GM23338 (cell line): ENCODE measurements around the gene CALR3. TPM values are rescaled to one million over a fixed set of nuclear protein-coding genes. Genes with fewer than 3 reads are reported as not detected.

Experiments used
- ATAC-seq: fragments of 200-7000 bp; cut with Tn5 transposase; 3 replicates; pipeline ENCODE4 v1.9.1; 2020
- DNase-seq: peaks from one replicate; pipeline ENCODE4 v3.0.0-alpha.2; 2015; ENCODE audit warnings: low spot score
- H2AFZ ChIP-seq: fragments of 200-600 bp; sonication (generic); 2 replicates; pipeline ENCODE4 v1.8.0; 2016; ENCODE audit warnings: antibody characterized with exemption, mild to moderate bottlenecking, moderate library complexity
- H3F3A ChIP-seq: fragments of 200-600 bp; sonication (generic); replicated peaks from 2 replicates; pipeline ENCODE4 v1.8.0; 2017; ENCODE audit warnings: antibody characterized with exemption, mixed run types, low read depth
- H3K27ac ChIP-seq: fragments of 200-600 bp; sonication (generic); 2 replicates; pipeline ENCODE4 v1.6.1; 2016; ENCODE audit warnings: low read depth
- H3K27me3 ChIP-seq: fragments of 200-600 bp; sonication (generic); 2 replicates; pipeline ENCODE4 v1.8.0; 2016; ENCODE audit warnings: mild to moderate bottlenecking, mixed run types, moderate library complexity; ENCODE audit not compliant: insufficient read depth
- H3K36me3 ChIP-seq: fragments of 200-600 bp; sonication (generic); 2 replicates; pipeline ENCODE4 v1.8.0; 2016; ENCODE audit warnings: mild to moderate bottlenecking; ENCODE audit not compliant: insufficient read depth
- H3K4me1 ChIP-seq: fragments of 200-600 bp; sonication (generic); 2 replicates; pipeline ENCODE4 v1.8.0; 2016; ENCODE audit warnings: mild to moderate bottlenecking, moderate library complexity; ENCODE audit not compliant: insufficient read depth
- H3K4me2 ChIP-seq: fragments of 200-600 bp; sonication (generic); 2 replicates; pipeline ENCODE4 v1.7.1; 2017; ENCODE audit warnings: mixed run types
- H3K4me3 ChIP-seq: fragments of 200-600 bp; sonication (generic); 2 replicates; pipeline ENCODE4 v1.6.1; 2016; ENCODE audit warnings: mixed run types
- H3K79me2 ChIP-seq: fragments of 200-600 bp; sonication (generic); replicated peaks from 2 replicates; pipeline ENCODE4 v1.8.0; 2017; ENCODE audit warnings: mild to moderate bottlenecking; ENCODE audit not compliant: insufficient read depth
- H3K9me2 ChIP-seq: fragments of 200-600 bp; sonication (generic); 2 replicates; pipeline ENCODE4 v1.8.0; 2017; ENCODE audit not compliant: insufficient read depth
- H4K20me1 ChIP-seq: fragments of 200-600 bp; sonication (generic); replicated peaks from 2 replicates; pipeline ENCODE4 v1.8.0; 2017; ENCODE audit warnings: mild to moderate bottlenecking; ENCODE audit not compliant: insufficient read depth
- H3K27ac Mint-ChIP-seq: 2 replicates; pipeline ENCODE4 v1.8.0; 2020; ENCODE audit warnings: inconsistent platforms, mild to moderate bottlenecking, moderate library complexity, mixed read lengths
- H3K27me3 Mint-ChIP-seq: 3 replicates; pipeline ENCODE4 v1.8.0; 2022; ENCODE audit warnings: low read depth, mild to moderate bottlenecking, moderate library complexity, mixed read lengths, inconsistent platforms; ENCODE audit not compliant: insufficient read depth, poor library complexity
- H3K36me3 Mint-ChIP-seq: 3 replicates; pipeline ENCODE4 v1.8.0; 2021; ENCODE audit warnings: low read depth, mild to moderate bottlenecking, inconsistent platforms, moderate library complexity, mixed read lengths
- H3K4me1 Mint-ChIP-seq: 3 replicates; pipeline ENCODE4 v1.8.0; 2020; ENCODE audit warnings: mild to moderate bottlenecking, inconsistent platforms, mixed read lengths
- H3K4me3 Mint-ChIP-seq: 3 replicates; pipeline ENCODE4 v1.8.0; 2021; ENCODE audit warnings: moderate library complexity, mild to moderate bottlenecking, inconsistent platforms, mixed read lengths
- H3K9me3 Mint-ChIP-seq: 3 replicates; pipeline ENCODE4 v1.8.0; 2020; ENCODE audit warnings: moderate library complexity, mild to moderate bottlenecking, inconsistent platforms, mixed read lengths
- CREB1 ChIP-seq: fragments of 250-450 bp; sonication (Bioruptor Pico); IDR thresholded peaks from 2 replicates; pipeline ENCODE4 v1.5.0; 2020; ENCODE audit warnings: low read depth, mild to moderate bottlenecking, moderate library complexity
- EZH2 ChIP-seq: fragments of 200-600 bp; sonication (generic); IDR thresholded peaks from one replicate; pipeline ENCODE4 v1.8.0; 2017; ENCODE audit warnings: antibody characterized with exemption, mild to moderate bottlenecking, low read depth; ENCODE audit not compliant: unreplicated experiment
- EZH2phosphoT487 ChIP-seq: fragments of 200-600 bp; sonication (generic); IDR thresholded peaks from one replicate; pipeline ENCODE4 v1.8.1; 2018; ENCODE audit warnings: antibody characterized with exemption; ENCODE audit not compliant: unreplicated experiment
- JUNB ChIP-seq: IDR thresholded peaks from one replicate; pipeline ENCODE4 v1.6.1; 2016; ENCODE audit warnings: antibody characterized with exemption; ENCODE audit not compliant: unreplicated experiment
- NANOG ChIP-seq: IDR thresholded peaks from 2 replicates; pipeline ENCODE4 v1.6.1; 2016; ENCODE audit warnings: antibody characterized with exemption, borderline replicate concordance
- POLR2AphosphoS5 ChIP-seq: IDR thresholded peaks from 2 replicates; pipeline ENCODE4 v1.6.1; 2016; ENCODE audit warnings: antibody characterized with exemption, low read depth
- STAT1 ChIP-seq: IDR thresholded peaks from one replicate; pipeline ENCODE4 v1.6.1; 2016; ENCODE audit warnings: antibody characterized with exemption; ENCODE audit not compliant: unreplicated experiment
- ZNF114 ChIP-seq: fragments of 250-450 bp; sonication (Bioruptor Pico); IDR thresholded peaks from 2 replicates; pipeline ENCODE4 v1.5.0; 2020; ENCODE audit warnings: mild to moderate bottlenecking, moderate library complexity
- ZNF331 ChIP-seq: fragments of 250-450 bp; sonication (Bioruptor Pico); IDR thresholded peaks from 2 replicates; pipeline ENCODE4 v1.5.0; 2020; ENCODE audit warnings: low read depth, mild to moderate bottlenecking, moderate library complexity
- polyA plus RNA-seq: library from polyadenylated mRNA; unstranded; fragments of >200 nt; fragmentation: Nextera tagmentation; extraction: Ambion mirVana; gene quantifications from 2 replicates; pipeline ENCODE4 v1.2.1, GENCODE V29; 2016
- total RNA-seq: library from RNA; depleted of rRNA; stranded (reverse); fragments of >200 nt; shearing (Covaris generic); gene quantifications from 2 replicates; pipeline ENCODE4 v1.2.3, GENCODE V29; 2014
- TF ChIP-seq, protein P1 (sequence below): fragments of 250-450 bp; sonication (Bioruptor Pico); IDR thresholded peaks from 2 replicates; pipeline ENCODE4 v1.5.0; 2020; ENCODE audit warnings: mild to moderate bottlenecking, moderate library complexity
- TF ChIP-seq, protein P2 (sequence below): IDR thresholded peaks from 2 replicates; pipeline ENCODE4 v1.6.1; 2016; ENCODE audit warnings: antibody characterized with exemption
- TF ChIP-seq, protein P3 (sequence below): IDR thresholded peaks from one replicate; pipeline ENCODE4 v1.6.1; 2018; ENCODE audit warnings: antibody characterized with exemption; ENCODE audit not compliant: unreplicated experiment
- TF ChIP-seq, protein P4 (sequence below), 2 experiments: fragments of 200-600 bp in 1 of 2; sonication (generic) in 1 of 2; conservative IDR thresholded peaks; 2 replicates each; pipeline versions ENCODE4 v1.5.1 to v1.6.1; 2016 to 2017; ENCODE audit warnings: antibody characterized with exemption in 2 of 2, low read depth in 2 of 2, mild to moderate bottlenecking in 2 of 2, moderate library complexity in 1 of 2

Gene CALR3
- total and polyA plus RNA-seq, 2 experiments from 2014 or later, result 0.42 to 0.66 TPM

DNA sequence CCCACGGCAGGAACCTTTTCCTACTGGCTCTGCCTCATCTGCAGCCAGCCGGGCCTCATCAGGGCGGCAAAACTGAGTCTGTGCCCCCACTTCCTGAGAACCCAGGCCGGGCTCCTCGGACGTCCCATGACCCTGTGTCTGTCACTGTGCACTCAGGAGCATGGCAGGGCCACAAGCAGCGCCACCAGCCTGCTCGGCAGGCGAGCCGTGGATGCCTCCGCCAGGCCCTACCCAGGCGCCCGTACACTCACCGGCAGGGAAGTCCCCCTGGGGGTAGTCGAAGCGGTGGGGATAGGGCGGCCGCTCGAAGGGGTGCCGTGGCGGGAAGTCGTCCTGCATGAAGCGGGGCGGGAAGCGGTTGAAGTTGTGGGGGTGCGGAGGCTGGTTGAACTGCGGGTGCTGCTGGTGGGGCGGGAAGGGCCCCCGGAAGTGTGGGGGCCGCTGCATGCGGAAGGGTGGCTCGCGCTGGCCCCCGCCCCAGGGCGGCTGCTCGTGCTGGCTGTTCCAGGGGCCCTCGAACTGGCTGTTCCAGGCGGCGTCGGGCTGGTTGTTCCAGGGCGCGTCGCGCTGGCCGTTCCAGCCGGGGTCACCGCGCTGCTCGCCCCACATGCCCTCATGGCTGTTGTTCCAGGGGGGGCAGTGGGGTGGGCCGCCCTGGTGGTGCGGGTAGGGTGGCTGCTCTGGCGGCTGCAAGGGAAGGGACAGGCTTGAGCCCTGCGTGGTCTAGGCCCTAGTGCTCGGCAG, 29.2 kb upstream of the CALR3 start:
- no peaks in the 10 kb centered on the region for H3K4me1 Mint-ChIP-seq
- H3K4me3 Mint-ChIP-seq, result no peak overlapping the region
- H3K27ac ChIP-seq, result no peak overlapping the region
- H3K79me2 ChIP-seq, result no peaks in the 10 kb centered on the region
- peaks cover 40% of the 10 kb centered on the region for H3K36me3 ChIP-seq
- no peaks in the 10 kb centered on the region; the same call in 1 of the 2 replicates for H3F3A ChIP-seq
- no peak overlapping the region for H2AFZ ChIP-seq
- DNase-seq (no peak), ATAC-seq (no peak)
- H3K27me3 Mint-ChIP-seq, result peaks cover 6% of the 10 kb centered on the region
- no peak for TF ChIP-seq JUNB
- TF ChIP-seq, protein P1, sequence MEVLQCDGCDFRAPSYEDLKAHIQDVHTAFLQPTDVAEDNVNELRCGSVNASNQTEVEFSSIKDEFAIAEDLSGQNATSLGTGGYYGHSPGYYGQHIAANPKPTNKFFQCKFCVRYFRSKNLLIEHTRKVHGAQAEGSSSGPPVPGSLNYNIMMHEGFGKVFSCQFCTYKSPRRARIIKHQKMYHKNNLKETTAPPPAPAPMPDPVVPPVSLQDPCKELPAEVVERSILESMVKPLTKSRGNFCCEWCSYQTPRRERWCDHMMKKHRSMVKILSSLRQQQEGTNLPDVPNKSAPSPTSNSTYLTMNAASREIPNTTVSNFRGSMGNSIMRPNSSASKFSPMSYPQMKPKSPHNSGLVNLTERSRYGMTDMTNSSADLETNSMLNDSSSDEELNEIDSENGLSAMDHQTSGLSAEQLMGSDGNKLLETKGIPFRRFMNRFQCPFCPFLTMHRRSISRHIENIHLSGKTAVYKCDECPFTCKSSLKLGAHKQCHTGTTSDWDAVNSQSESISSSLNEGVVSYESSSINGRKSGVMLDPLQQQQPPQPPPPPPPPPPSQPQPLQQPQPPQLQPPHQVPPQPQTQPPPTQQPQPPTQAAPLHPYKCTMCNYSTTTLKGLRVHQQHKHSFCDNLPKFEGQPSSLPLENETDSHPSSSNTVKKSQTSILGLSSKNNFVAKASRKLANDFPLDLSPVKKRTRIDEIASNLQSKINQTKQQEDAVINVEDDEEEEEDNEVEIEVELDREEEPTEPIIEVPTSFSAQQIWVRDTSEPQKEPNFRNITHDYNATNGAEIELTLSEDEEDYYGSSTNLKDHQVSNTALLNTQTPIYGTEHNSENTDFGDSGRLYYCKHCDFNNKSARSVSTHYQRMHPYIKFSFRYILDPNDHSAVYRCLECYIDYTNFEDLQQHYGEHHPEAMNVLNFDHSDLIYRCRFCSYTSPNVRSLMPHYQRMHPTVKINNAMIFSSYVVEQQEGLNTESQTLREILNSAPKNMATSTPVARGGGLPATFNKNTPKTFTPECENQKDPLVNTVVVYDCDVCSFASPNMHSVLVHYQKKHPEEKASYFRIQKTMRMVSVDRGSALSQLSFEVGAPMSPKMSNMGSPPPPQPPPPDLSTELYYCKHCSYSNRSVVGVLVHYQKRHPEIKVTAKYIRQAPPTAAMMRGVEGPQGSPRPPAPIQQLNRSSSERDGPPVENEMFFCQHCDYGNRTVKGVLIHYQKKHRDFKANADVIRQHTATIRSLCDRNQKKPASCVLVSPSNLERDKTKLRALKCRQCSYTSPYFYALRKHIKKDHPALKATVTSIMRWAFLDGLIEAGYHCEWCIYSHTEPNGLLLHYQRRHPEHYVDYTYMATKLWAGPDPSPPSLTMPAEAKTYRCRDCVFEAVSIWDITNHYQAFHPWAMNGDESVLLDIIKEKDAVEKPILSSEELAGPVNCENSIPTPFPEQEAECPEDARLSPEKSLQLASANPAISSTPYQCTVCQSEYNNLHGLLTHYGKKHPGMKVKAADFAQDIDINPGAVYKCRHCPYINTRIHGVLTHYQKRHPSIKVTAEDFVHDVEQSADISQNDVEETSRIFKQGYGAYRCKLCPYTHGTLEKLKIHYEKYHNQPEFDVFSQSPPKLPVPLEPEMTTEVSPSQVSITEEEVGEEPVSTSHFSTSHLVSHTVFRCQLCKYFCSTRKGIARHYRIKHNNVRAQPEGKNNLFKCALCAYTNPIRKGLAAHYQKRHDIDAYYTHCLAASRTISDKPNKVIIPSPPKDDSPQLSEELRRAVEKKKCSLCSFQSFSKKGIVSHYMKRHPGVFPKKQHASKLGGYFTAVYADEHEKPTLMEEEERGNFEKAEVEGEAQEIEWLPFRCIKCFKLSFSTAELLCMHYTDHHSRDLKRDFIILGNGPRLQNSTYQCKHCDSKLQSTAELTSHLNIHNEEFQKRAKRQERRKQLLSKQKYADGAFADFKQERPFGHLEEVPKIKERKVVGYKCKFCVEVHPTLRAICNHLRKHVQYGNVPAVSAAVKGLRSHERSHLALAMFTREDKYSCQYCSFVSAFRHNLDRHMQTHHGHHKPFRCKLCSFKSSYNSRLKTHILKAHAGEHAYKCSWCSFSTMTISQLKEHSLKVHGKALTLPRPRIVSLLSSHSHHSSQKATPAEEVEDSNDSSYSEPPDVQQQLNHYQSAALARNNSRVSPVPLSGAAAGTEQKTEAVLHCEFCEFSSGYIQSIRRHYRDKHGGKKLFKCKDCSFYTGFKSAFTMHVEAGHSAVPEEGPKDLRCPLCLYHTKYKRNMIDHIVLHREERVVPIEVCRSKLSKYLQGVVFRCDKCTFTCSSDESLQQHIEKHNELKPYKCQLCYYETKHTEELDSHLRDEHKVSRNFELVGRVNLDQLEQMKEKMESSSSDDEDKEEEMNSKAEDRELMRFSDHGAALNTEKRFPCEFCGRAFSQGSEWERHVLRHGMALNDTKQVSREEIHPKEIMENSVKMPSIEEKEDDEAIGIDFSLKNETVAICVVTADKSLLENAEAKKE (CRISPR knock-in tag), result no peak
- TF ChIP-seq ZNF114 (CRISPR knock-in tag), result no peak
- TF ChIP-seq, protein P2, sequence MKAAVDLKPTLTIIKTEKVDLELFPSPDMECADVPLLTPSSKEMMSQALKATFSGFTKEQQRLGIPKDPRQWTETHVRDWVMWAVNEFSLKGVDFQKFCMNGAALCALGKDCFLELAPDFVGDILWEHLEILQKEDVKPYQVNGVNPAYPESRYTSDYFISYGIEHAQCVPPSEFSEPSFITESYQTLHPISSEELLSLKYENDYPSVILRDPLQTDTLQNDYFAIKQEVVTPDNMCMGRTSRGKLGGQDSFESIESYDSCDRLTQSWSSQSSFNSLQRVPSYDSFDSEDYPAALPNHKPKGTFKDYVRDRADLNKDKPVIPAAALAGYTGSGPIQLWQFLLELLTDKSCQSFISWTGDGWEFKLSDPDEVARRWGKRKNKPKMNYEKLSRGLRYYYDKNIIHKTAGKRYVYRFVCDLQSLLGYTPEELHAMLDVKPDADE, result no peak
- no peak for TF ChIP-seq POLR2AphosphoS5
- TF ChIP-seq NANOG, result no peak
- no peak for TF ChIP-seq EZH2phosphoT487
- TF ChIP-seq, protein P3, sequence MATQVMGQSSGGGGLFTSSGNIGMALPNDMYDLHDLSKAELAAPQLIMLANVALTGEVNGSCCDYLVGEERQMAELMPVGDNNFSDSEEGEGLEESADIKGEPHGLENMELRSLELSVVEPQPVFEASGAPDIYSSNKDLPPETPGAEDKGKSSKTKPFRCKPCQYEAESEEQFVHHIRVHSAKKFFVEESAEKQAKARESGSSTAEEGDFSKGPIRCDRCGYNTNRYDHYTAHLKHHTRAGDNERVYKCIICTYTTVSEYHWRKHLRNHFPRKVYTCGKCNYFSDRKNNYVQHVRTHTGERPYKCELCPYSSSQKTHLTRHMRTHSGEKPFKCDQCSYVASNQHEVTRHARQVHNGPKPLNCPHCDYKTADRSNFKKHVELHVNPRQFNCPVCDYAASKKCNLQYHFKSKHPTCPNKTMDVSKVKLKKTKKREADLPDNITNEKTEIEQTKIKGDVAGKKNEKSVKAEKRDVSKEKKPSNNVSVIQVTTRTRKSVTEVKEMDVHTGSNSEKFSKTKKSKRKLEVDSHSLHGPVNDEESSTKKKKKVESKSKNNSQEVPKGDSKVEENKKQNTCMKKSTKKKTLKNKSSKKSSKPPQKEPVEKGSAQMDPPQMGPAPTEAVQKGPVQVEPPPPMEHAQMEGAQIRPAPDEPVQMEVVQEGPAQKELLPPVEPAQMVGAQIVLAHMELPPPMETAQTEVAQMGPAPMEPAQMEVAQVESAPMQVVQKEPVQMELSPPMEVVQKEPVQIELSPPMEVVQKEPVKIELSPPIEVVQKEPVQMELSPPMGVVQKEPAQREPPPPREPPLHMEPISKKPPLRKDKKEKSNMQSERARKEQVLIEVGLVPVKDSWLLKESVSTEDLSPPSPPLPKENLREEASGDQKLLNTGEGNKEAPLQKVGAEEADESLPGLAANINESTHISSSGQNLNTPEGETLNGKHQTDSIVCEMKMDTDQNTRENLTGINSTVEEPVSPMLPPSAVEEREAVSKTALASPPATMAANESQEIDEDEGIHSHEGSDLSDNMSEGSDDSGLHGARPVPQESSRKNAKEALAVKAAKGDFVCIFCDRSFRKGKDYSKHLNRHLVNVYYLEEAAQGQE, result no peak
- TF ChIP-seq STAT1, result no peak
- TF ChIP-seq, protein P4, sequence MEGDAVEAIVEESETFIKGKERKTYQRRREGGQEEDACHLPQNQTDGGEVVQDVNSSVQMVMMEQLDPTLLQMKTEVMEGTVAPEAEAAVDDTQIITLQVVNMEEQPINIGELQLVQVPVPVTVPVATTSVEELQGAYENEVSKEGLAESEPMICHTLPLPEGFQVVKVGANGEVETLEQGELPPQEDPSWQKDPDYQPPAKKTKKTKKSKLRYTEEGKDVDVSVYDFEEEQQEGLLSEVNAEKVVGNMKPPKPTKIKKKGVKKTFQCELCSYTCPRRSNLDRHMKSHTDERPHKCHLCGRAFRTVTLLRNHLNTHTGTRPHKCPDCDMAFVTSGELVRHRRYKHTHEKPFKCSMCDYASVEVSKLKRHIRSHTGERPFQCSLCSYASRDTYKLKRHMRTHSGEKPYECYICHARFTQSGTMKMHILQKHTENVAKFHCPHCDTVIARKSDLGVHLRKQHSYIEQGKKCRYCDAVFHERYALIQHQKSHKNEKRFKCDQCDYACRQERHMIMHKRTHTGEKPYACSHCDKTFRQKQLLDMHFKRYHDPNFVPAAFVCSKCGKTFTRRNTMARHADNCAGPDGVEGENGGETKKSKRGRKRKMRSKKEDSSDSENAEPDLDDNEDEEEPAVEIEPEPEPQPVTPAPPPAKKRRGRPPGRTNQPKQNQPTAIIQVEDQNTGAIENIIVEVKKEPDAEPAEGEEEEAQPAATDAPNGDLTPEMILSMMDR (conservative IDR thresholded peaks at IDR 0.05; ENCODE audit: low read depth in 2 of 2), result no peak
- no peak for TF ChIP-seq ZNF331 (CRISPR knock-in tag)
- TF ChIP-seq EZH2, result no peak
- TF ChIP-seq CREB1 (CRISPR knock-in tag), result no peak
- no peaks in the 10 kb centered on the region for H3K9me3 Mint-ChIP-seq
- no peak overlapping the region for H3K27ac Mint-ChIP-seq
- peaks cover 25% of the 10 kb centered on the region for H4K20me1 ChIP-seq
- H3K27me3 ChIP-seq, result no peaks in the 10 kb centered on the region
- H3K9me2 ChIP-seq, result no peaks in the 10 kb centered on the region
- H3K4me2 ChIP-seq, result no peak overlapping the region
- peaks cover 86% of the 10 kb centered on the region for H3K36me3 Mint-ChIP-seq
- no peak overlapping the region for H3K4me3 ChIP-seq
- no peaks in the 10 kb centered on the region for H3K4me1 ChIP-seq
